Measurements from ENCODE around the gene BCAS3. TPM values are rescaled to one million over a fixed set of nuclear protein-coding genes. Genes with fewer than 3 reads are reported as not detected.
A peak's percentile ranks its signal among the peaks of the same experiment; 100 is the strongest.

Gene BCAS3
- total and polyA plus RNA-seq, 4 donors = 11.6 to 47.6 (median 27.4) TPM

DNA sequence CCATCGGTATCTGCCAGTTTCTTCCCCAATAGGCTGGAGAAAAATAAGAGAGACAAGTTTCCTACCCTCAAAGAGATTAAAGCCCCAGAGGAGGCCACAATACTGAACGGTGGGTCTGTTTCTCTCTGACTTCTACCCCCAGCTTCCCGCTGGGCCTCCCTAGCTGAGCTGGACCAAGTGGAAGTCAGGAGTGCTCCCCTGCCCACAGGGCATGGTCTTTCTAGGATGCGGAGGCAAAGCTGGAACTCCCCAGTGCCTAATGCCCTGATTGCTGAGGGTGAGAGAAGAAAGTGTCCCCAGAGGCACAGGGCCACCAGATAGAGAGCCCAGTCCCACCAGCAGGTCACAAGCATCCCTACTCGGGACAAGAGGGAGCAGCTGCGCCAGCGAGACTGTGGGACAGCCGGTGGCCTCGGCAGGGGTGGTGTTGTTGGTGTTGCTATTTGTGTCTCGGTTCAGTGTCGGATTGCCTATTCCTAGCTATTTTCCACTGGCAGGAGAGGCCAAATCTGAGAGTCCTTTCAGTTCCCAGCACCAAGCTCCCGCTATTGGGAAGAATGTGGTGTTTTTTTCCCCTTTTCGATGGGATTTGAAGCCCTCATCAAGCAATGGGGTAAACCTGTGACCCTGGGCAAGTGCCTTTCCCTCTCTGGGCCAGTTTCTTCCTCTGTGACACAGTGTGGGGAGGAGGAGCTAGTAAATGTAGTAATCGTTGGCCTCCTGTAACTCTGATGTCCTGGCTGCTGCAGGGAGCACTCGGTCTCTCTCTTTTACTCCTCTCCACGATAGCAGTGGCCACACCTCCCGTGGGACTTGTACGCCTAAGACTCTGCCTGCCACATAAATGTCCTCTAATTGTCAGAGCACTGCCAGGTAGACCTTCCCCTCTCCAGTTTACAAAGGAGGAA, 699.5 kb downstream of the BCAS3 start:
- ATAC-seq (ENCODE audit: low FRiP score) (peak; percentile 66), DNase-seq (peak in 1 of 2 donors; percentile 76)
- Histone ChIP-seq H3K9me3 (ENCODE audit: control insufficient read depth, low read length) (no peaks in the 10 kb centered on the region), H3K27ac (ENCODE audit: low read depth in 1 of 2, low read length in 2 of 2) (peak overlapping the region in 1 of 2 donors; percentile 0), H3K27me3 (ENCODE audit: control insufficient read depth in 1 of 2, insufficient read depth in 2 of 2, low read length in 1 of 2) (no peaks in the 10 kb centered on the region), H3K4me1 (ENCODE audit: control insufficient read depth in 1 of 2, insufficient read depth in 2 of 2, low read length in 2 of 2) (no peaks in the 10 kb centered on the region), H3K4me3 (ENCODE audit: low read length in 2 of 2) (no peak overlapping the region), H3K36me3 (ENCODE audit: control insufficient read depth in 1 of 2, insufficient read depth in 2 of 2, low read length in 1 of 2) (no peaks in the 10 kb centered on the region)
- intact Hi-C loops (cut with DNase I) = no loop called here
- WGBS, 2 donors = 58 to 66% methylated on average over 18 of the region's 18 CpGs

DNA sequence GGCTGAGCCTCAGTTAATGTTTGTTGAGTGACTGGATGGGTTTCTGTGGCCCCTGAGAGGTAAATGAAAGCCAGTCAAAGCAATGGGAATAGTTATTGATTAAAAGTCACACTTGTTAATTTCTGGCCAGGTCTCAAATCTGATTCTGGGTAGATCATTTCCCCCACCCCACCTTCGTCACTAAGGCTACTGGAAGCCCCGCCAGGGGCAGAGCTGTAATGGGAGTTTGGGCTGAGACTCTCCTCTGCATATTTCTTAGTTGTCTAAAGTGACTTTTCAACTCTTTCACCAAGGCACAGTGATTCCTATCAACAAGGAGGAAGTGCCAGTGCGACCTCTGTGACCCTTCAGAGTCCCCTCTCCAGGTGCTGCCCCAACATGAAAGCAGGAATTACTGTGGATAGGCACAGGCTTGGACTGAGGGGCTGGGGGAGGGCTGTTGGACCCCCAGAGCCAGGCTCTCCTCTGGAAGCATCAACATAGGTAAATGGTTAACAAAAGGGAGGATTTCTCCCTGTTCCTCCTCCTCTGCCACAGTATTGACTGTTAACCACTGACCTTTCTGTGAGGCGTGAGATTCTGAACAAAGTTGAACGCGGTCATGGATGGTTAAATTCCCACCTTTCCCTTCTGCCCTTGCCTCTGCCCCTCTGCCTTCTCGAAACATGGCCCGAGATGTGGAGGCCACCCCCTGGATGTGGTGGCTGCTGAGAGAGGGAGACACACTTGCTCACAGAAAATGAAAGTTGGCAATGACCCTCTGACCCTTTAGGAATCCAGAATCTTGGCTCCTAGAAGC, 701.2 kb downstream of the BCAS3 start:
- WGBS, 2 donors = 84 to 93% methylated on average over 8 of the region's 8 CpGs
- no peaks in the 10 kb centered on the region for H3K4me1 ChIP-seq (ENCODE audit: control insufficient read depth in 1 of 2, insufficient read depth in 2 of 2, low read length in 2 of 2)
- H3K36me3 ChIP-seq (ENCODE audit: control insufficient read depth in 1 of 2, insufficient read depth in 2 of 2, low read length in 1 of 2) = no peaks in the 10 kb centered on the region
- peak in 1 of 2 donors; percentile 39 for DNase-seq
- intact Hi-C loops (cut with DNase I) = no loop called here
- no peak overlapping the region for H3K4me3 ChIP-seq (ENCODE audit: low read length in 2 of 2)
- H3K9me3 ChIP-seq (ENCODE audit: control insufficient read depth, low read length) = no peaks in the 10 kb centered on the region
- H3K27me3 ChIP-seq (ENCODE audit: control insufficient read depth in 1 of 2, insufficient read depth in 2 of 2, low read length in 1 of 2) = no peaks in the 10 kb centered on the region
- H3K27ac ChIP-seq (ENCODE audit: low read depth in 1 of 2, low read length in 2 of 2) = no peak overlapping the region
- no peak for ATAC-seq (ENCODE audit: low FRiP score)

GRCh38 chr17:61379457-61380216, 702.0 kb downstream of the BCAS3 start:
- DNase-seq = peak in 1 of 2 donors; percentile 55
- H3K36me3 ChIP-seq (ENCODE audit: control insufficient read depth in 1 of 2, insufficient read depth in 2 of 2, low read length in 1 of 2) = no peaks in the 10 kb centered on the region
- no peak overlapping the region for H3K27ac ChIP-seq (ENCODE audit: low read depth in 1 of 2, low read length in 2 of 2)
- H3K4me3 ChIP-seq (ENCODE audit: low read length in 2 of 2) = no peak overlapping the region
- ATAC-seq (ENCODE audit: low FRiP score) = no peak
- H3K27me3 ChIP-seq (ENCODE audit: control insufficient read depth in 1 of 2, insufficient read depth in 2 of 2, low read length in 1 of 2) = no peaks in the 10 kb centered on the region
- H3K9me3 ChIP-seq (ENCODE audit: control insufficient read depth, low read length) = no peaks in the 10 kb centered on the region
- H3K4me1 ChIP-seq (ENCODE audit: control insufficient read depth in 1 of 2, insufficient read depth in 2 of 2, low read length in 2 of 2) = no peaks in the 10 kb centered on the region
- 80 to 86% methylated on average over 21 of the region's 21 CpGs for WGBS, 2 donors
- intact Hi-C loops (cut with DNase I) = no loop called here

DNA sequence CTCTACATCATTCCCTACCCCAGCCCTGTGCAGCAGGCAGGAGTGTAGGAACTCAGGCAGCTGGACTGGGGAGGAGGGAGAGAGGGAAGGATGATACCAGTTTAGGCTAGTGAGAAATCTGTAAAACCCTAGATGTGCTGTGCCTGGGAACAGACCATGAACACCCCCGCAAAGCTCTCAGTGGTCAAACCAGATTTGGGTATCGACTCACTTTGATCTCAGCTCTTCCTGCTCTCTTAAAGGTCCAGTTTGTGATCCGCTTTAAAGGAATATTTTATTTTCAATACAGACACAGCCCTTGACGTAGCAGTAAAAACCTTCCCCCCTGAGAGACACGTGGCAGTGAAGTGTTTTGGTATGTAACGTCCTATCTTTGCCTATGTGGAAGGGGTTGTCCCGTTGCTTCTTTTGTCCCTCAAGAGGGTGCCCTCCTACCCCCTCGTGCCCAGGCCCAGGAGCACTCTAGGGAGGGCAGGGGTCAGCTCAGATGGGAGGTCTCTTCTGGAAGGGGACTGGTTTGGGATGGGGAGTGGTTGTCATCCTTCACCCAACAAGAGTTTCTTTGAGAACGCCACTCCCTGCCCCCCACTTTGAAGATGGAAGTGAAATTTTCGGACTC, 702.7 kb downstream of the BCAS3 start:
- H3K4me1 ChIP-seq (ENCODE audit: control insufficient read depth in 1 of 2, insufficient read depth in 2 of 2, low read length in 2 of 2) = no peaks in the 10 kb centered on the region
- DNase-seq (no peak), ATAC-seq (ENCODE audit: low FRiP score) (no peak)
- no peak overlapping the region for H3K27ac ChIP-seq (ENCODE audit: low read depth in 1 of 2, low read length in 2 of 2)
- no peaks in the 10 kb centered on the region for H3K9me3 ChIP-seq (ENCODE audit: control insufficient read depth, low read length)
- 90% methylated on average over 10 of the region's 10 CpGs for WGBS, 2 donors
- intact Hi-C loops (cut with DNase I) = no loop called here
- no peaks in the 10 kb centered on the region for H3K27me3 ChIP-seq (ENCODE audit: control insufficient read depth in 1 of 2, insufficient read depth in 2 of 2, low read length in 1 of 2)
- H3K36me3 ChIP-seq (ENCODE audit: control insufficient read depth in 1 of 2, insufficient read depth in 2 of 2, low read length in 1 of 2) = no peaks in the 10 kb centered on the region
- no peak overlapping the region for H3K4me3 ChIP-seq (ENCODE audit: low read length in 2 of 2)

DNA sequence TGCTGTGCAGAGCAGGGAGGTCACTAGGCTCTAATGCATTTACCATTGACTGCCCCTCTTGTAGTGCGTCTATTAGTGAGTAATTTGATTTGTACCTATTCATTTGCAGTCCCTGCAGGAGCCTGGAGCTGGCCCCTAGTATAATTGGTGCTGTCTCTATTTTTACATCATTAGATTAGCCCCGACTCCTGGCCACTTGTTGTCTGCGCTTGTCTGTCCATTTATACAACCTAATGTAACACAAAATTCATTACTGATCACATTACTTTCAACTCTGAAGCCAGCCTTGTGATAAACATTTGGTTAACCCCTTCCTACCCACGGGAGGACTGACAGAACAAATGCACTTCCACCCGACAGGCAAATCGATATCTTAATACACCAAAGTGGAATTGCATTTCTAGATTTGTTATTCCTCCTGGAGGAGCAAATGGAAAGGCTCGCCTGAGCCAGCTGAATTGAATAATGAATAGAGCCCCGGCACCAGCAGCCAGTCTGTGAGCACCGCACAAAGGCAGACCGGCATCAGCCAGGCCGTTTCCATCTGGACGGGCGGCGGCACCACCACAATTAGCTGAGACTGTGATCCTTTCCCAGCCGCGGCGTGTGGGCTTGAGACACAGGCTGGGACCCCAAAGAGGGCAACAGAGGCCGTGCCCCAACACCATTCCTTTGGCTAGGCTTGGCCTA, 703.3 kb downstream of the BCAS3 start:
- Histone ChIP-seq H3K4me3 (ENCODE audit: low read length in 2 of 2) (no peak overlapping the region), H3K27ac (ENCODE audit: low read depth in 1 of 2, low read length in 2 of 2) (no peak overlapping the region), H3K36me3 (ENCODE audit: control insufficient read depth in 1 of 2, insufficient read depth in 2 of 2, low read length in 1 of 2) (no peaks in the 10 kb centered on the region), H3K4me1 (ENCODE audit: control insufficient read depth in 1 of 2, insufficient read depth in 2 of 2, low read length in 2 of 2) (no peaks in the 10 kb centered on the region), H3K9me3 (ENCODE audit: control insufficient read depth, low read length) (no peaks in the 10 kb centered on the region), H3K27me3 (ENCODE audit: control insufficient read depth in 1 of 2, insufficient read depth in 2 of 2, low read length in 1 of 2) (no peaks in the 10 kb centered on the region)
- WGBS, 2 donors = 92 to 94% methylated on average over 18 of the region's 18 CpGs
- intact Hi-C loops (cut with DNase I) = no loop called here
- ATAC-seq (ENCODE audit: low FRiP score) = no peak
- DNase-seq = peak in 1 of 2 donors; percentile 58

DNA sequence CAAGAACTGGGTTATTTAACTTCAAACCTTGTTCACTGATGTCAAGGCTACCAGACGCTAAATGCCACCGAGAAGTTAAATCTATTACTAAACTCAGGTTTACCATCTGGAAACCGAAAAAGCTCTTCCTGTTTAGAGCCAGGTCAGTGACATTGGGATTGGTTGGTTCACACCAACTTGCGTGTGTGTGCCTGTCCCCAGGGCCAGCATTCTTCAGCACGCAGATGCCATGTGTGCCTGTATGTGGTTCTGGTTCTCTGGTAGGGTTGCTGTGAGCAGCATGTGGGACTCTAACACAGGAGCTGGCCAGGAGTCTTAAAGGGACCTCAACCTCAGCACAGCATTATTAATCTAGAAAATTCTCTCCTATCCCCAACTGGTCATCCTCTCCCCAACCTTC, 703.9 kb downstream of the BCAS3 start:
- no peaks in the 10 kb centered on the region for H3K4me1 ChIP-seq (ENCODE audit: control insufficient read depth in 1 of 2, insufficient read depth in 2 of 2, low read length in 2 of 2)
- no peak overlapping the region for H3K27ac ChIP-seq (ENCODE audit: low read depth in 1 of 2, low read length in 2 of 2)
- WGBS, 2 donors = 94% methylated on average over 5 of the region's 5 CpGs
- no peak overlapping the region for H3K4me3 ChIP-seq (ENCODE audit: low read length in 2 of 2)
- H3K36me3 ChIP-seq (ENCODE audit: control insufficient read depth in 1 of 2, insufficient read depth in 2 of 2, low read length in 1 of 2) = no peaks in the 10 kb centered on the region
- no peaks in the 10 kb centered on the region for H3K9me3 ChIP-seq (ENCODE audit: control insufficient read depth, low read length)
- intact Hi-C loops (cut with DNase I) = no loop called here
- H3K27me3 ChIP-seq (ENCODE audit: control insufficient read depth in 1 of 2, insufficient read depth in 2 of 2, low read length in 1 of 2) = no peaks in the 10 kb centered on the region
- DNase-seq (peak in 1 of 2 donors; percentile 11), ATAC-seq (ENCODE audit: low FRiP score) (no peak)

DNA sequence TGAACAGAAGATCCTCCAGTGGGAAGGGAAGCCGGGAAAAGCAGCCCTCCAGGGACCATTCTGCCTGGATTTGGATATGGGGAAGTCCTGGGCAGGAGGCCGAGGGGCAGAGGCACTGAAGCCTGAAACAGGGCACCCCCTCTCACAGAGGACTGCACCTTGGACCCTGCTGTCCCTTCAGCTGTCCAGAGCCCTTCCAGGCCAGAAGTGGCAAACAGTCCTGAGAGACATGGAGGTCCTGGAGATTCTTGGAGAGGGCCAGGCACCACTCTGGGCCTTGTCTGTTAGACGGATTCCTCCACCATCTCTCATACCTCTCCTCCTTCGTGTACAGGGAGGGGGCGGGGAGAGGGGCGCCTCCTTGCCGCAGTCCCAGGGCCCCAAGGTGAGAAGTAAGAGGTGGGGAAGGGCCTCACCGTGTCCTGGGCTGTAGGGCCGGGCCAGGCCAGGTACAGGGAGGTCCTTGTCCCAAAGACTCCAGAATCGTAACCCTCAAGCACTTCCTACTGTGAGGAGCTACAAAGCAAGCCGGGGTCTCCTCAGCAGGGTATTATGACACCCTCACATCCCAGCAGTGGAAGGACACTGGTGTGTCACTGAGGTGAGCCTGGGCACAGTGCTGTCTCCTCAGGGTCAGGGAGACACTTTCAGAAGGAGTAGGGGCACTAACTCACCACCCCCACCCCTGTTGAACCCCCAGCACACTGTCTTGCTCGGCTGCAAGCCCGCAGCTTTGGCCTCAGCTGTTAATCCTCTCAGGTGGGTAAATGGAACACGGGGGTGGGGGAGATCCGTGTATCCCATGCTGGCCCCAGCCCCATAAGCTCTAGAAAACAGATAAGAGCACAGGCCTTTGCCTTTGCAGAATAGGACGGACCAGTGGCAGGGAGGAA, 705.4 kb downstream of the BCAS3 start:
- DNase-seq (peak in 1 of 2 donors; percentile 61), ATAC-seq (ENCODE audit: low FRiP score) (no peak)
- H3K4me3 ChIP-seq (ENCODE audit: low read length in 2 of 2) = no peak overlapping the region
- H3K9me3 ChIP-seq (ENCODE audit: control insufficient read depth, low read length) = no peaks in the 10 kb centered on the region
- 94 to 95% methylated on average over 16 of the region's 16 CpGs for WGBS, 2 donors
- no peaks in the 10 kb centered on the region for H3K4me1 ChIP-seq (ENCODE audit: control insufficient read depth in 1 of 2, insufficient read depth in 2 of 2, low read length in 2 of 2)
- H3K27me3 ChIP-seq (ENCODE audit: control insufficient read depth in 1 of 2, insufficient read depth in 2 of 2, low read length in 1 of 2) = no peaks in the 10 kb centered on the region
- intact Hi-C loops (cut with DNase I) = no loop called here
- no peak overlapping the region for H3K27ac ChIP-seq (ENCODE audit: low read depth in 1 of 2, low read length in 2 of 2)
- no peaks in the 10 kb centered on the region for H3K36me3 ChIP-seq (ENCODE audit: control insufficient read depth in 1 of 2, insufficient read depth in 2 of 2, low read length in 1 of 2)
